Endothelial cell of umbilical vein (primary cell): ENCODE data around the gene LIPG. TPM values are rescaled to one million over a fixed set of nuclear protein-coding genes. Genes with fewer than 3 reads are reported as not detected.

Experiments used
- BruUV-seq: library from RNA; stranded (reverse); fragments of 400-500 nt; replicated peaks from 2 replicates; lab custom pipeline; 2021; lab: Mats Ljungman, UMichigan
- CTCF ChIA-PET: fragments of 300-600, 350-600 bp; sonication (Branson Sonifier 250); formaldehyde crosslinking; loops from one replicate; lab custom pipeline; 2021; ENCODE audit warnings: antibody characterized with exemption, inconsistent platforms; lab: Charles Lee
- POLR2A ChIA-PET: fragments of 300-600, 350-600 bp; sonication (Branson Sonifier 250); formaldehyde crosslinking; loops from one replicate; lab custom pipeline; 2021; ENCODE audit warnings: antibody characterized with exemption, inconsistent platforms; lab: Charles Lee
- DNase-seq: peaks from one replicate; pipeline ENCODE4 v3.0.0-alpha.2; 2011; ENCODE audit warnings: low read depth, low spot score
- FAIRE-seq: peaks from 2 replicates; lab custom pipeline; 2011; peaks lifted over from hg19 to GRCh38; lab: Jason Lieb, UNC
- H2AFZ ChIP-seq: 2 replicates; pipeline ENCODE4 v1.6.0; 2012; ENCODE audit warnings: low read depth, low read length, control low read depth, inconsistent platforms
- H3K27ac ChIP-seq: 2 replicates; pipeline ENCODE4 v1.5.1; 2011; ENCODE audit warnings: low read depth, mild to moderate bottlenecking, control low read depth, low read length, moderate library complexity; ENCODE audit not compliant: insufficient read depth
- H3K27me3 ChIP-seq, 2 experiments: 2 replicates each; pipeline versions ENCODE4 v1.6.0 to v1.6.1; 2011; ENCODE audit warnings: low read length in 2 of 2, mixed read lengths in 1 of 2; ENCODE audit not compliant: control insufficient read depth in 2 of 2, insufficient read depth in 2 of 2
- H3K36me3 ChIP-seq, 2 experiments: 2 replicates in 1 of 2; 3 replicates in 1 of 2; pipeline ENCODE4 v1.5.1; 2011; ENCODE audit warnings: low read length in 2 of 2, mild to moderate bottlenecking in 1 of 2, moderate library complexity in 1 of 2; ENCODE audit not compliant: control insufficient read depth in 2 of 2, insufficient read depth in 2 of 2; ENCODE audit errors: extremely low read depth in 1 of 2
- H3K4me1 ChIP-seq: 3 replicates; pipeline ENCODE4 v1.5.1; 2011; ENCODE audit warnings: mild to moderate bottlenecking, low read length; ENCODE audit not compliant: control insufficient read depth, insufficient read depth; ENCODE audit errors: extremely low read depth
- H3K4me2 ChIP-seq: 2 replicates; pipeline ENCODE4 v1.6.1; 2011; ENCODE audit warnings: low read length, control low read depth, mixed read lengths; ENCODE audit not compliant: insufficient read depth
- H3K4me3 ChIP-seq, 3 experiments: fragments of 200-600 bp in 1 of 3; sonication (generic), shearing (Covaris generic) in 1 of 3; replicated peaks in 1 of 3; 2 replicates each; pipeline ENCODE4 v1.5.1; 2011 to 2016; ENCODE audit warnings: control low read depth in 3 of 3, low read length in 3 of 3, mild to moderate bottlenecking in 2 of 3, inconsistent platforms in 1 of 3, low read depth in 1 of 3, moderate library complexity in 1 of 3; ENCODE audit not compliant: insufficient read depth in 1 of 3
- H3K79me2 ChIP-seq: 2 replicates; pipeline ENCODE4 v1.6.0; 2012; ENCODE audit warnings: low read length, inconsistent platforms; ENCODE audit not compliant: control insufficient read depth, insufficient read depth
- H3K9ac ChIP-seq: replicated peaks from 2 replicates; pipeline ENCODE3; 2011; ENCODE audit warnings: low read length, control low read depth; ENCODE audit not compliant: insufficient read depth; ENCODE audit errors: extremely low read depth
- H3K9me1 ChIP-seq: replicated peaks from 3 replicates; pipeline ENCODE4 v1.6.0; 2011; ENCODE audit warnings: mild to moderate bottlenecking, low read length; ENCODE audit not compliant: control insufficient read depth, insufficient read depth; ENCODE audit errors: extremely low read depth
- H3K9me3 ChIP-seq: replicated peaks from 2 replicates; pipeline ENCODE4 v1.5.1; 2012; ENCODE audit warnings: low read length, inconsistent platforms; ENCODE audit not compliant: control insufficient read depth, insufficient read depth
- H4K20me1 ChIP-seq: replicated peaks from 2 replicates; pipeline ENCODE3; 2011; ENCODE audit warnings: mild to moderate bottlenecking, low read length; ENCODE audit not compliant: control insufficient read depth, insufficient read depth; ENCODE audit errors: extremely low read depth
- EZH2 ChIP-seq: IDR thresholded peaks from 2 replicates; pipeline ENCODE4 v1.6.1; 2012; ENCODE audit warnings: borderline replicate concordance, low read depth, mild to moderate bottlenecking, moderate library complexity, low read length, inconsistent platforms; ENCODE audit not compliant: severe bottlenecking
- FOS ChIP-seq: IDR thresholded peaks from 2 replicates; pipeline ENCODE4 v1.6.1; 2011; ENCODE audit warnings: mild to moderate bottlenecking, low read length, moderate library complexity, borderline replicate concordance; ENCODE audit not compliant: insufficient read depth
- GATA2 ChIP-seq: IDR thresholded peaks from 2 replicates; pipeline ENCODE4 v1.7.0; 2011; ENCODE audit warnings: low read depth, mild to moderate bottlenecking, moderate library complexity, mixed read lengths, low read length; ENCODE audit not compliant: insufficient read length, insufficient read depth
- JUN ChIP-seq: IDR thresholded peaks from 2 replicates; pipeline ENCODE4 v1.6.1; 2011; ENCODE audit warnings: borderline replicate concordance, low read depth; ENCODE audit not compliant: insufficient read length, insufficient read depth
- MYC ChIP-seq: IDR thresholded peaks from one replicate; pipeline ENCODE4 v1.6.1; 2011; ENCODE audit warnings: mild to moderate bottlenecking, low read depth, low read length
- POLR2A ChIP-seq: IDR thresholded peaks from 2 replicates; pipeline ENCODE4 v1.6.1; 2012; ENCODE audit warnings: low read depth, mild to moderate bottlenecking, control low read depth, low read length
- POLR2AphosphoS5 ChIP-seq: IDR thresholded peaks from 2 replicates; pipeline ENCODE4 v1.6.1; 2012; ENCODE audit warnings: low read depth, mild to moderate bottlenecking, control low read depth, low read length, moderate library complexity; ENCODE audit not compliant: insufficient read depth
- dilution Hi-C: fragments of 300-500 bp; cut with MboI; formaldehyde crosslinking; loops from one replicate; pipeline ENCODE4 v1.15.0; 2019; ENCODE audit warnings: low sequenced_read_pairs; ENCODE audit not compliant: extremely low pct_ligation_motif_present
- intact Hi-C: fragments of 100-400 bp; cut with micrococcal nuclease; formaldehyde crosslinking; loops from one replicate; pipeline ENCODE4 v1.10.0; 2022
- polyA plus RNA-seq, 4 experiments: library from polyadenylated mRNA; depleted of rRNA in 3 of 4; stranded (reverse) in 3 of 4; unstranded in 1 of 4; fragments of >200 nt; gene quantifications; 2 replicates each; pipeline versions ENCODE4 v1.2.1 to v1.2.3, GENCODE V29; 2011 to 2012; ENCODE audit warnings: missing spikeins in 1 of 4
- total RNA-seq: library from RNA; stranded (reverse); gene quantifications from 2 replicates; pipeline ENCODE4 v1.2.3, GENCODE V29; 2021
- TF ChIP-seq, protein P1 (sequence below): IDR thresholded peaks from 2 replicates; pipeline ENCODE4 v1.6.1; 2011; ENCODE audit not compliant: insufficient read depth, insufficient read length
- TF ChIP-seq, protein P2 (sequence below), 2 donors: IDR thresholded peaks; 1 replicate in 1 of 2; 2 replicates in 1 of 2; pipeline ENCODE4 v1.5.1; 2011; ENCODE audit warnings: low read length in 2 of 2, mild to moderate bottlenecking in 2 of 2, moderate library complexity in 2 of 2, control low read depth in 1 of 2, inconsistent platforms in 1 of 2, low read depth in 1 of 2; ENCODE audit not compliant: insufficient read depth in 1 of 2; ENCODE audit errors: extremely low read depth in 1 of 2

The LIPG gene
- total and polyA plus RNA-seq, 2 donors (not counting 3 experiments of a cell fraction or from before 2014, with no cell fraction given) = 80.6 to 86.3 TPM

DNA sequence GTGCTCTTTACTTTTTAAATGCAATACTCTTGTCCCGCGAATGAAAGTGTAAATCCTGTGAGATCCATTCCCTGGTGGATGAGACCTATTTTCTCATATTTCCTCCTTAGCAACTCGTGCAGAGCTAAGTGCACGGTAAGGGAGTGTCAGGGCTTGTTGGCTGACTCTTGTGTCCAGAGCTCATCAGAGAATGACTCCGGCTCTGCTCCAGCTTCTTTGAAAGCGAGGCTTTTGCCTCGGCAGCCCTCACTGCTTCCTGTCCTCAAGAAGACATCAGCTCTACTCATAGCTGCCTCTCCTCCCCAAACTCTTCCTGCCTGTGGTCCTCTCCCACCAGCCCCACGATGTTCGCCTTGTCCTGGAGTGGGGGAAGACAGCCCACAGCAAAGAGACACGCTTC, 70.7 kb downstream of the LIPG start:
- Histone ChIP-seq H3K27ac (no peak overlapping the region), H3K4me3 (no peak overlapping the region), H4K20me1 (no peaks in the 10 kb centered on the region), H3K9ac (no peak overlapping the region), H3K9me3 (no peaks in the 10 kb centered on the region), H3K36me3 (no peaks in the 10 kb centered on the region), H2AFZ (no peak overlapping the region), H3K4me2 (no peak overlapping the region), H3K27me3 (peaks cover 0 to 3% of the 10 kb centered on the region in 2 experiments), H3K9me1 (no peaks in the 10 kb centered on the region), H3K4me1 (no peaks in the 10 kb centered on the region), H3K79me2 (no peaks in the 10 kb centered on the region)
- TF ChIP-seq GATA2 = no peak
- no peak for TF ChIP-seq EZH2
- no peak for TF ChIP-seq POLR2A
- TF ChIP-seq, protein P1, sequence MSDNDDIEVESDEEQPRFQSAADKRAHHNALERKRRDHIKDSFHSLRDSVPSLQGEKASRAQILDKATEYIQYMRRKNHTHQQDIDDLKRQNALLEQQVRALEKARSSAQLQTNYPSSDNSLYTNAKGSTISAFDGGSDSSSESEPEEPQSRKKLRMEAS = no peak
- TF ChIP-seq, protein P2, sequence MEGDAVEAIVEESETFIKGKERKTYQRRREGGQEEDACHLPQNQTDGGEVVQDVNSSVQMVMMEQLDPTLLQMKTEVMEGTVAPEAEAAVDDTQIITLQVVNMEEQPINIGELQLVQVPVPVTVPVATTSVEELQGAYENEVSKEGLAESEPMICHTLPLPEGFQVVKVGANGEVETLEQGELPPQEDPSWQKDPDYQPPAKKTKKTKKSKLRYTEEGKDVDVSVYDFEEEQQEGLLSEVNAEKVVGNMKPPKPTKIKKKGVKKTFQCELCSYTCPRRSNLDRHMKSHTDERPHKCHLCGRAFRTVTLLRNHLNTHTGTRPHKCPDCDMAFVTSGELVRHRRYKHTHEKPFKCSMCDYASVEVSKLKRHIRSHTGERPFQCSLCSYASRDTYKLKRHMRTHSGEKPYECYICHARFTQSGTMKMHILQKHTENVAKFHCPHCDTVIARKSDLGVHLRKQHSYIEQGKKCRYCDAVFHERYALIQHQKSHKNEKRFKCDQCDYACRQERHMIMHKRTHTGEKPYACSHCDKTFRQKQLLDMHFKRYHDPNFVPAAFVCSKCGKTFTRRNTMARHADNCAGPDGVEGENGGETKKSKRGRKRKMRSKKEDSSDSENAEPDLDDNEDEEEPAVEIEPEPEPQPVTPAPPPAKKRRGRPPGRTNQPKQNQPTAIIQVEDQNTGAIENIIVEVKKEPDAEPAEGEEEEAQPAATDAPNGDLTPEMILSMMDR (IDR thresholded peaks at IDR 0.05; ENCODE audit: extremely low read depth in 1 of 2, insufficient read depth in 1 of 2, low read depth in 1 of 2, low read length in 2 of 2) = no peak
- TF ChIP-seq MYC = no peak
- TF ChIP-seq JUN = no peak
- no peak for TF ChIP-seq FOS
- TF ChIP-seq POLR2AphosphoS5 = no peak
- no peak for FAIRE-seq
- POLR2A ChIA-PET = interaction anchor here (0.6 kb wide), 1 partner anchor 10 kb away, joined by 3 read pairs; no protein-coding TSS in a partner anchor
- dilution Hi-C loops = no loop called here
- no peak for DNase-seq
- BruUV-seq = no TSS peak
- CTCF ChIA-PET = interaction anchor here (1.6 kb wide), 1 partner anchor 15 kb away, joined by 6 read pairs; no protein-coding TSS in a partner anchor
- intact Hi-C loops = no loop called here
